CD4-positive, alpha-beta T cell (primary cell): Measurements from ENCODE around the gene LIPN. TPM values are rescaled to one million over a fixed set of nuclear protein-coding genes. Genes with fewer than 3 reads are reported as not detected.
A peak's percentile ranks its signal among the peaks of the same experiment; 100 is the strongest.

Experiments
- ATAC-seq: fragments of 200-7000 bp; cut with Tn5 transposase; one replicate; pipeline ENCODE4 v1.10.0; 2022; ENCODE audit warnings: mild to moderate bottlenecking; ENCODE audit not compliant: poor library complexity
- CTCF ChIA-PET: fragments of 350-600 bp; sonication (Branson Sonifier 250); formaldehyde crosslinking; loops from one replicate; lab custom pipeline; 2021; ENCODE audit warnings: antibody characterized with exemption, inconsistent platforms; lab: Charles Lee
- POLR2A ChIA-PET: fragments of 350-600 bp; sonication (Branson Sonifier 250); formaldehyde crosslinking; loops from one replicate; lab custom pipeline; 2021; ENCODE audit warnings: antibody characterized with exemption, inconsistent platforms; lab: Charles Lee
- DNase-seq, 14 experiments: peaks; one replicate each; pipeline ENCODE4 v3.0.0-alpha.2; 2013 to 2020; ENCODE audit warnings: mixed read lengths in 2 of 14
- H3K27ac ChIP-seq, 2 donors: one replicate each; pipeline versions ENCODE4 v1.5.1 to v1.7.0; 2013; ENCODE audit warnings: low read length in 2 of 2, low read depth in 1 of 2, mild to moderate bottlenecking in 1 of 2
- H3K27me3 ChIP-seq, 2 experiments: 1 replicate in 1 of 2; 2 replicates in 1 of 2; pipeline versions ENCODE4 v1.6.1 to v1.7.0; 2013; ENCODE audit warnings: low read length in 2 of 2, control low read depth in 1 of 2, mild to moderate bottlenecking in 1 of 2, moderate library complexity in 1 of 2; ENCODE audit not compliant: insufficient read depth in 2 of 2, control insufficient read depth in 1 of 2
- H3K36me3 ChIP-seq: one replicate; pipeline ENCODE4 v1.6.1; 2013; ENCODE audit warnings: low read length, control low read depth; ENCODE audit not compliant: insufficient read depth
- H3K4me1 ChIP-seq: one replicate; pipeline ENCODE4 v1.6.1; 2013; ENCODE audit warnings: low read length, control low read depth; ENCODE audit not compliant: insufficient read depth
- H3K4me3 ChIP-seq: one replicate; pipeline ENCODE4 v1.5.1; 2013; ENCODE audit warnings: mild to moderate bottlenecking, low read length, moderate library complexity
- H3K9me3 ChIP-seq, 2 experiments: 1 replicate in 1 of 2; 2 replicates in 1 of 2; pipeline versions ENCODE4 v1.6.1 to v1.7.0; 2013; ENCODE audit warnings: low read length in 2 of 2, mild to moderate bottlenecking in 2 of 2, control low read depth in 1 of 2, moderate library complexity in 1 of 2; ENCODE audit not compliant: control insufficient read depth in 1 of 2, insufficient read depth in 1 of 2
- H3K27ac Mint-ChIP-seq: one replicate; pipeline ENCODE4 v1.8.0; 2020; ENCODE audit warnings: mixed read lengths
- H3K27me3 Mint-ChIP-seq: one replicate; pipeline ENCODE4 v1.8.0; 2021; ENCODE audit warnings: mixed read lengths
- H3K36me3 Mint-ChIP-seq: one replicate; pipeline ENCODE4 v1.8.0; 2021; ENCODE audit warnings: low read depth, mixed read lengths
- H3K4me1 Mint-ChIP-seq: one replicate; pipeline ENCODE4 v1.8.0; 2021; ENCODE audit warnings: low read depth, mixed read lengths
- H3K4me3 Mint-ChIP-seq: one replicate; pipeline ENCODE4 v1.8.0; 2020; ENCODE audit warnings: mild to moderate bottlenecking, mixed read lengths
- H3K9me3 Mint-ChIP-seq: one replicate; pipeline ENCODE4 v1.8.0; 2020; ENCODE audit warnings: mixed read lengths
- CTCF ChIP-seq: fragments of 200-600 bp; IDR thresholded peaks from one replicate; pipeline ENCODE4 v1.8.0; 2022; ENCODE audit warnings: antibody characterized with exemption, mild to moderate bottlenecking
- intact Hi-C, 2 experiments: fragments of 100-400 bp; cut with DNase I in 1 of 2; cut with micrococcal nuclease in 1 of 2; formaldehyde crosslinking; loops; one replicate each; pipeline versions ENCODE4 v1.15.1 to v1.9.0; 2023 to 2025; cut with DNase I, micrococcal nuclease
- total RNA-seq, 174 experiments: library from RNA in 2 of 174; stranded (reverse) in 2 of 174; gene quantifications; one replicate each; pipeline ENCODE4 v1.2.3 and lab custom pipeline; 2021 to 2026

LIPN gene
- total RNA-seq, 2 experiments from 2014 or later: not detected

- Histone ChIP-seq H3K4me3 (no peak overlapping the region), H3K36me3 (no peaks in the 10 kb centered on the region), H3K27ac (no peak overlapping the region), H3K9me3 (no peaks in the 10 kb centered on the region), H3K27me3 (no peaks in the 10 kb centered on the region), H3K4me1 (peaks cover 3% of the 10 kb centered on the region)
- no peak for ATAC-seq
- no peaks in the 10 kb centered on the region for H3K9me3 Mint-ChIP-seq
- no peak overlapping the region for H3K4me3 Mint-ChIP-seq
- CTCF ChIA-PET: interaction anchor here (0.7 to 1.5 kb wide), 2 partner anchors 10 to 122 kb away, joined by 3 to 4 read pairs; no protein-coding TSS in a partner anchor
- no peak for DNase-seq
- no peaks in the 10 kb centered on the region for H3K36me3 Mint-ChIP-seq
- no peak for TF ChIP-seq CTCF
- H3K27ac Mint-ChIP-seq: no peak overlapping the region
- H3K4me1 Mint-ChIP-seq: peaks cover 10% of the 10 kb centered on the region
- H3K27me3 Mint-ChIP-seq: no peaks in the 10 kb centered on the region
- POLR2A ChIA-PET: interaction anchor here (1.3 kb wide), 1 partner anchor 70 kb away, joined by 5 read pairs; the partner anchor contains the start of gene STAMBPL1
- intact Hi-C loops: loop anchor here (5.0 to 10.0 kb wide), 4 partner anchors 122 to 955 kb away; partner anchors contain the start of genes KLLN (in 1 of the 2) and PTEN (in 1 of the 2)
Measured at GRCh38 chr10:88809621-88810020, 49.8 kb downstream of the LIPN start.

- ChIA-PET POLR2A (interaction anchor here (0.6 to 1.3 kb wide), 6 partner anchors 11 to 1306 kb away, joined by 3 to 5 read pairs (median 4); partner anchors contain the start of genes MINPP1 and STAMBPL1), CTCF (interaction anchor here (0.7 to 1.5 kb wide), 5 partner anchors 11 to 134 kb away, joined by 3 to 4 read pairs (median 3); partner anchors contain the start of gene LIPN)
- H3K9me3 Mint-ChIP-seq: no peaks in the 10 kb centered on the region
- H3K27me3 Mint-ChIP-seq: no peaks in the 10 kb centered on the region
- no peaks in the 10 kb centered on the region for H3K36me3 Mint-ChIP-seq
- ATAC-seq: peak; percentile 82
- H3K4me1 Mint-ChIP-seq: peaks cover 15% of the 10 kb centered on the region
- peak; percentile 86 for TF ChIP-seq CTCF
- H3K27ac ChIP-seq: no peak overlapping the region
- no peaks in the 10 kb centered on the region for H3K27me3 ChIP-seq
- H3K9me3 ChIP-seq: no peaks in the 10 kb centered on the region
- intact Hi-C loops: loop anchor here (5.0 to 10.0 kb wide), 3 partner anchors 123 to 956 kb away; partner anchors contain the start of genes KLLN (in 1 of the 2) and PTEN (in 1 of the 2)
- peaks cover 3% of the 10 kb centered on the region for H3K4me1 ChIP-seq
- no peak overlapping the region for H3K27ac Mint-ChIP-seq
- H3K4me3 ChIP-seq: no peak overlapping the region
- H3K36me3 ChIP-seq: no peaks in the 10 kb centered on the region
- peak in 9 of 14 experiments; percentile 9 to 76 (median 21) for DNase-seq
- no peak overlapping the region for H3K4me3 Mint-ChIP-seq
Measured at GRCh38 chr10:88810196-88810961, 50.6 kb downstream of the LIPN start.

- intact Hi-C loops: loop anchor here (5.0 to 10.0 kb wide), 3 partner anchors 126 to 958 kb away; partner anchors contain the start of genes KLLN (in 1 of the 2) and PTEN (in 1 of the 2)
- peaks cover 3% of the 10 kb centered on the region for H3K4me1 ChIP-seq
- Mint-ChIP-seq H3K27me3 (no peaks in the 10 kb centered on the region), H3K9me3 (no peaks in the 10 kb centered on the region), H3K27ac (no peak overlapping the region), H3K36me3 (no peaks in the 10 kb centered on the region), H3K4me1 (peaks cover 30% of the 10 kb centered on the region), H3K4me3 (no peak overlapping the region)
- ATAC-seq (no peak), DNase-seq (no peak)
- CTCF ChIA-PET: no interaction called here
- H3K9me3 ChIP-seq: no peaks in the 10 kb centered on the region
- TF ChIP-seq CTCF: no peak
- no peaks in the 10 kb centered on the region for H3K27me3 ChIP-seq
- H3K4me3 ChIP-seq: no peak overlapping the region
- POLR2A ChIA-PET: interaction anchor here (0.8 kb wide), 1 partner anchor 8 kb away, joined by 3 read pairs; no protein-coding TSS in a partner anchor
- H3K27ac ChIP-seq: no peak overlapping the region
- no peaks in the 10 kb centered on the region for H3K36me3 ChIP-seq
Measured at GRCh38 chr10:88813200-88813599, 53.4 kb downstream of the LIPN start.
